SJSA1 (cell line): ENCODE results near the gene DYNC1I1. TPM values are rescaled to one million over a fixed set of nuclear protein-coding genes. Genes with fewer than 3 reads are reported as not detected.

Source experiments
- DNase-seq, 2 experiments: peaks; one replicate each; pipeline ENCODE4 v3.0.0-alpha.2; 2015 to 2020; ENCODE audit warnings: low spot score in 2 of 2, low read depth in 1 of 2
- H3K27ac ChIP-seq: fragments of 250-450 bp; sonication (Bioruptor Pico); 2 replicates; pipeline ENCODE4 v1.5.1; 2020; ENCODE audit warnings: mild to moderate bottlenecking, moderate library complexity
- H3K27me3 ChIP-seq: fragments of 250-450 bp; sonication (Bioruptor Pico); replicated peaks from 2 replicates; pipeline ENCODE4 v1.5.1; 2020; ENCODE audit warnings: mild to moderate bottlenecking, moderate library complexity
- H3K36me3 ChIP-seq: fragments of 250-450 bp; sonication (Bioruptor Pico); 2 replicates; pipeline ENCODE4 v1.5.1; 2020; ENCODE audit warnings: mild to moderate bottlenecking
- H3K4me1 ChIP-seq: fragments of 250-450 bp; sonication (Bioruptor Pico); replicated peaks from 2 replicates; pipeline ENCODE4 v1.6.1; 2021; ENCODE audit warnings: mild to moderate bottlenecking
- H3K4me3 ChIP-seq: fragments of 250-450 bp; sonication (Bioruptor Pico); 2 replicates; pipeline ENCODE4 v1.5.1; 2020; ENCODE audit warnings: mild to moderate bottlenecking
- H3K9me3 ChIP-seq: fragments of 250-450 bp; sonication (Bioruptor Pico); replicated peaks from 2 replicates; pipeline ENCODE4 v1.5.1; 2020; ENCODE audit warnings: mild to moderate bottlenecking
- total RNA-seq: library from RNA; depleted of rRNA; stranded (reverse); fragments of >200 nt; shearing (Covaris generic); gene quantifications from 2 replicates; pipeline ENCODE4 v1.2.3, GENCODE V29; 2014

DYNC1I1 gene
- total RNA-seq, 1 experiment from 2014 or later, result 6.2 TPM

DNA sequence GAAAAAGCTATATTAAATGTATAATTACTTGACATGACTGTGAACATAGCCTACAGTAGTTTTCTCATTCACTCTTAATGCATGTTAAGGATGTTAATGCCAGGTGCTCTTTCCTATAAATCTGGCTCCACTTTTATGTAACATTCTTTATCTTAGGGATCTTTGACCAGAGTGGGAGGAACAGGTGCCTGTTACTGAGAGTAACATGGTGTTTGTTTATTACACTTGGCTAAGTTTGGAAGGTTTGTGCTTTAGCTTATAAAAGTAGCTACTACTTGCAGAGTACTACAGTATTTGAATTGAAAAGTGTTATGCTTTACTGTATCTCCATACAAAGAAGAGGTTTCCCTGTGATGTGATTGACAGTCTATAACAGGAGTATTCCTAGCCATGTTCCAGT is 183.4 kb downstream of the DYNC1I1 start:
- H3K4me3 ChIP-seq, result no peak overlapping the region
- no peaks in the 10 kb centered on the region for H3K27me3 ChIP-seq
- no peak for DNase-seq
- no peaks in the 10 kb centered on the region for H3K36me3 ChIP-seq
- no peaks in the 10 kb centered on the region for H3K9me3 ChIP-seq
- H3K4me1 ChIP-seq, result no peaks in the 10 kb centered on the region
- H3K27ac ChIP-seq, result no peak overlapping the region

DNA sequence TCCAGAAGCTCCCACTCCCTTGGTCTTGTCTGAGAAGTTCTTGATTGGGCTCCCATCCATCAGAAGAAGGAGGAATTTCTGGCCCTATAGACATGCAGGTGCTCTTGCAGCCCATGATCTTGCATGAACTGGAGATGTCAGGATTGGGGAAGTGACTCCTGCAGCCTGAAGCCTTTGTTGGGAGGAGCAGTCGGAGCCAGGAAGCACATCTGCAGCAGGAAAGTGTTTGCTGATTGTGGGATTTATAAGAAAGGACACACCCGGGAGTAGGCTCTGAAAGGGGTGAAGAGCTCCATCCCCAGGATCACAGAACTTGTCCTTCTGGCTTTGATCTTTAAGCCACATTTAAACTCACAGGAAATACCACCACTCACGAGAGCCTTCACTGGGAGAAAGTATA is 185.2 kb downstream of the DYNC1I1 start:
- H3K36me3 ChIP-seq, result no peaks in the 10 kb centered on the region
- no peaks in the 10 kb centered on the region for H3K4me1 ChIP-seq
- no peaks in the 10 kb centered on the region for H3K9me3 ChIP-seq
- no peaks in the 10 kb centered on the region for H3K27me3 ChIP-seq
- H3K4me3 ChIP-seq, result no peak overlapping the region
- H3K27ac ChIP-seq, result no peak overlapping the region
- DNase-seq, result no peak

DNA sequence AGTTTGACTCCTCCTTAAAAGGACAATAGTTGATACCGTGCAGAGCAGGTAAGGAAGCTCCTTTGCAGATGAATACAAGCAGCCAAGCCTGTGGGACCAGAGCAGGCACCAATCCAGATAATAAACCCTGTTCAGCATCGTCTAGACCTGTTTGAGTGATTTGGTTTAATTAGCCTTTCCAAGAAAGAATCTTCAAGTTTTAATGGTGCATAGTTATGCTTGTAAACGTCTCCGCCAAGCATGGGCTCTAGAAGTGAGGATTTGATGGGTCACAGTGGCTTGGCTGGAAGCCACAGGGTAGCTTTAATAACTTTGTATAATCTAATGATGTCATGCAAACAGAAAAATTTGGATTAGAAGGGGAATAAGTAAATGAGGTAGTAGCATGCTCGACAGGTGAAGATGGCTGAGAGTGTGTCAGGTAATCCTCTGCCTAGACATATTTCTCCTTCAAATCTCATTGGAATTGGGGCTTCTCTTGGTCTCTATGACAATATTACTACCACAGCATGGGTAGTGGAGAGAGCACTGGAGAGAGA is 188.4 kb downstream of the DYNC1I1 start:
- H3K9me3 ChIP-seq, result no peaks in the 10 kb centered on the region
- H3K27me3 ChIP-seq, result no peaks in the 10 kb centered on the region
- no peaks in the 10 kb centered on the region for H3K4me1 ChIP-seq
- no peak for DNase-seq
- no peaks in the 10 kb centered on the region for H3K36me3 ChIP-seq
- H3K4me3 ChIP-seq, result no peak overlapping the region
- no peak overlapping the region for H3K27ac ChIP-seq

DNA sequence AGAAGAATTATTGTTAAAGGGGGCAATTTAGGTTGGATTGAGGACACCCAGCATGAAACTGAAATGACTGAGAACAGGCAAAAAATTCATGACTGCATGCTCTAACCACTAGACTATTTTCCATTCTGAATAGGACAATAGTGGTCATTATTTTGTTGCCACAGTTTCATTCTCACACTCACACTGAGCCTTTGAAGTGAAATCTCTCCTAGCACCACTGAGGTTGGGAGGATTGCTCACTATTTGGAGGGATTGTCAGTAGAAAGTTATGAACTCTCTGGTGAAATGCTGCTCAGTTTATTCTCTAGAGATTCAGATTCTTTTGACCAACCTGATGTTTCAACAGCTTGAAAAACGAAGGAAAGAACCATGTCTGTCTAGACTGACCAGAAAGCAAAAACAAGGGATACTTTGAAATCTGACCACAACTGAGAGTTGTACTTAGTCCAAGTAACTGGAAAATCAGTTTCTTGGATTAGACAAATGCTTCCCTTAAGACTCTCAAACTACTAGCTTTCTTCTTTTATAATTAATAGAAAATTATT is 191.2 kb downstream of the DYNC1I1 start:
- H3K4me3 ChIP-seq, result no peak overlapping the region
- DNase-seq, result no peak
- no peaks in the 10 kb centered on the region for H3K4me1 ChIP-seq
- no peaks in the 10 kb centered on the region for H3K27me3 ChIP-seq
- H3K36me3 ChIP-seq, result no peaks in the 10 kb centered on the region
- no peaks in the 10 kb centered on the region for H3K9me3 ChIP-seq
- H3K27ac ChIP-seq, result no peak overlapping the region

DNA sequence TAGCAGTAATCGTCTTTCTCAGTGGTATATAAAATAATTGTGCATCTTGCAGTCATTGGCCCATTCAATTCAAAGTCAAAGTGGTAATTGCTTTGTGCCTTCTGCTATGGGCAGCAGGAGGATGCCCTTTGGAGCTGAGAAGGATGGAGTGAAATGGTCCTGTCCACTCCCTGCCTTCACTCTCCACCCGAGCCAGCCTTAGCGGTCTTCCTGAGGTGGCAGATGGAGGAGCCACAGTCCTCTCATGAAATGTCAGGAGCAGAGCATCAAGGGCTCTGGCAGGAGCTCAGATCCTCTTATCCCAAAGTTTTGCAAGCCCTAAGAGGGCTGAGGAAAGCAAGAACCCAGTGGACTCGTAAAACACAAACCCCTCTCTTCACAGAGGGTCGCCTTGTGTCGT is 199.4 kb downstream of the DYNC1I1 start:
- no peaks in the 10 kb centered on the region for H3K4me1 ChIP-seq
- no peak overlapping the region for H3K27ac ChIP-seq
- no peaks in the 10 kb centered on the region for H3K27me3 ChIP-seq
- H3K9me3 ChIP-seq, result no peaks in the 10 kb centered on the region
- no peak overlapping the region for H3K4me3 ChIP-seq
- no peak for DNase-seq
- no peaks in the 10 kb centered on the region for H3K36me3 ChIP-seq

- Histone ChIP-seq H3K4me1 (no peaks in the 10 kb centered on the region), H3K27ac (no peak overlapping the region), H3K27me3 (no peaks in the 10 kb centered on the region), H3K9me3 (no peaks in the 10 kb centered on the region), H3K36me3 (no peaks in the 10 kb centered on the region), H3K4me3 (no peak overlapping the region)
- DNase-seq, result no peak
Observed at GRCh38 chr7:95972523-95972922, 200.2 kb downstream of the DYNC1I1 start.

GRCh38 chr7:95974108-95974507 is 201.8 kb downstream of the DYNC1I1 start:
- H3K4me1 ChIP-seq, result no peaks in the 10 kb centered on the region
- DNase-seq, result no peak
- H3K27ac ChIP-seq, result no peak overlapping the region

GRCh38 chr7:95976369-95977060 is 204.2 kb downstream of the DYNC1I1 start:
- Histone ChIP-seq H3K27ac (no peak overlapping the region), H3K9me3 (no peaks in the 10 kb centered on the region), H3K4me3 (no peak overlapping the region), H3K36me3 (no peaks in the 10 kb centered on the region), H3K4me1 (no peaks in the 10 kb centered on the region), H3K27me3 (no peaks in the 10 kb centered on the region)
- no peak for DNase-seq

More at GRCh38 chr7:95974108-95974507, 201.8 kb downstream of the DYNC1I1 start:
- no peak overlapping the region for H3K4me3 ChIP-seq
- no peaks in the 10 kb centered on the region for H3K27me3 ChIP-seq
- H3K36me3 ChIP-seq, result no peaks in the 10 kb centered on the region
- H3K9me3 ChIP-seq, result no peaks in the 10 kb centered on the region

GRCh38 chr7:95977994-95978393 is 205.6 kb downstream of the DYNC1I1 start:
- H3K36me3 ChIP-seq, result no peaks in the 10 kb centered on the region
- no peaks in the 10 kb centered on the region for H3K4me1 ChIP-seq
- no peak overlapping the region for H3K27ac ChIP-seq
- no peaks in the 10 kb centered on the region for H3K27me3 ChIP-seq
- DNase-seq, result no peak
- no peaks in the 10 kb centered on the region for H3K9me3 ChIP-seq
- H3K4me3 ChIP-seq, result no peak overlapping the region

DNA sequence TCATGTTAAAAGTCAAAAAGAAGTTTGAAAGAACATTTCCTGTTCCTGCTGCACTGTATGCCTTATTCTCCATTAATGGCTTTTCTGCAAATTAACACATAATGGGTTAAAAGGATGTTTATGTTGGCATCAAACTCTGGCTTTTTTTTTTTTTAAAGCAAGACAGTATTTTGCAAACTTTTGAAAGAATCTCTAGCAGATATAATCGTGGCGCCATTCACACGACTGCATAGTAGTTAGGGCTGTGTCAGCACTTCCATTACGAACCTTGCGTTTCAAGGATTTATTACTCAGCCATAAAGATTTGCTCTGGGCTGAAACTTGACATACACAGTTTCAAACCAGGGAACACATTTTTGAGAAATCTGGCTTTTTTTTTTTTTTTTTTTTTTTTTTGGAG is 207.8 kb downstream of the DYNC1I1 start:
- no peaks in the 10 kb centered on the region for H3K36me3 ChIP-seq
- no peak for DNase-seq
- no peaks in the 10 kb centered on the region for H3K27me3 ChIP-seq
- H3K4me3 ChIP-seq, result no peak overlapping the region
- no peak overlapping the region for H3K27ac ChIP-seq
- no peaks in the 10 kb centered on the region for H3K4me1 ChIP-seq
- H3K9me3 ChIP-seq, result no peaks in the 10 kb centered on the region

GRCh38 chr7:95980706-95981105 is 208.4 kb downstream of the DYNC1I1 start:
- Histone ChIP-seq H3K9me3 (no peaks in the 10 kb centered on the region), H3K4me3 (no peak overlapping the region), H3K36me3 (no peaks in the 10 kb centered on the region), H3K27ac (no peak overlapping the region), H3K27me3 (no peaks in the 10 kb centered on the region), H3K4me1 (no peaks in the 10 kb centered on the region)
- no peak for DNase-seq

- no peak for DNase-seq
- H3K27me3 ChIP-seq, result no peaks in the 10 kb centered on the region
Observed at GRCh38 chr7:95986178-95986764, 213.9 kb downstream of the DYNC1I1 start.

DNA sequence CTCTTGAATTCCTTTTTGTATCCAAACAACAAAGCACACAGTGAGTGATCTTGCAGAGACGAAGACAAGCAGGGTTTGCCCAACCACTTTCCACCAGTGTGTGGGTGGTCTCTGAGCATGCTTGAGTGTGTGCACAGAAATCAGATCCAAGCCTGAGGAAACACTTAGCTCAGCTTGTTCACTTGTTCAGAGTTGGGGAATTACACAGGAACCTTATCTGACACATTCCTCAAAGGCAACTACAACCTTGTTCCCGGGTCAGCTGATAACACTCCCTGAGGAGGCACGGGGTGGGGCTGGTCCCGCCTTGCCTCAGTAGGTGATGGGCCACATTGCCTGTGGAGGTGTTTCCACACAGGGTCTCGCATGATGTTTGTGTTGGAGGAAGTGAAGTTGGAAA is 216.9 kb downstream of the DYNC1I1 start:
- Histone ChIP-seq H3K9me3 (no peaks in the 10 kb centered on the region), H3K27ac (no peak overlapping the region), H3K4me3 (no peak overlapping the region), H3K27me3 (no peaks in the 10 kb centered on the region), H3K4me1 (peaks cover 21% of the 10 kb centered on the region), H3K36me3 (no peaks in the 10 kb centered on the region)
- peak; percentile 71 to 78 for DNase-seq

More at GRCh38 chr7:95986178-95986764, 213.9 kb downstream of the DYNC1I1 start:
- Histone ChIP-seq H3K9me3 (no peaks in the 10 kb centered on the region), H3K36me3 (no peaks in the 10 kb centered on the region), H3K27ac (no peak overlapping the region), H3K4me3 (no peak overlapping the region), H3K4me1 (peaks cover 19% of the 10 kb centered on the region)

GRCh38 chr7:95993380-95993779 is 221.0 kb downstream of the DYNC1I1 start:
- peaks cover 45% of the 10 kb centered on the region for H3K4me1 ChIP-seq
- no peaks in the 10 kb centered on the region for H3K9me3 ChIP-seq
- DNase-seq, result peak in 1 of 2 experiments; percentile 33
- no peaks in the 10 kb centered on the region for H3K36me3 ChIP-seq
- H3K27ac ChIP-seq, result no peak overlapping the region
- H3K4me3 ChIP-seq, result no peak overlapping the region
- H3K27me3 ChIP-seq, result no peaks in the 10 kb centered on the region
